ENCODE data around the gene ALDH8A1. TPM values are rescaled to one million over a fixed set of nuclear protein-coding genes. Genes with fewer than 3 reads are reported as not detected.

The ALDH8A1 gene
- total and polyA plus RNA-seq, 2 of the 13 experiments (the other 11 are each of a cell fraction or from before 2014, with no cell fraction given) = 1.1 to 3.4 TPM

DNA sequence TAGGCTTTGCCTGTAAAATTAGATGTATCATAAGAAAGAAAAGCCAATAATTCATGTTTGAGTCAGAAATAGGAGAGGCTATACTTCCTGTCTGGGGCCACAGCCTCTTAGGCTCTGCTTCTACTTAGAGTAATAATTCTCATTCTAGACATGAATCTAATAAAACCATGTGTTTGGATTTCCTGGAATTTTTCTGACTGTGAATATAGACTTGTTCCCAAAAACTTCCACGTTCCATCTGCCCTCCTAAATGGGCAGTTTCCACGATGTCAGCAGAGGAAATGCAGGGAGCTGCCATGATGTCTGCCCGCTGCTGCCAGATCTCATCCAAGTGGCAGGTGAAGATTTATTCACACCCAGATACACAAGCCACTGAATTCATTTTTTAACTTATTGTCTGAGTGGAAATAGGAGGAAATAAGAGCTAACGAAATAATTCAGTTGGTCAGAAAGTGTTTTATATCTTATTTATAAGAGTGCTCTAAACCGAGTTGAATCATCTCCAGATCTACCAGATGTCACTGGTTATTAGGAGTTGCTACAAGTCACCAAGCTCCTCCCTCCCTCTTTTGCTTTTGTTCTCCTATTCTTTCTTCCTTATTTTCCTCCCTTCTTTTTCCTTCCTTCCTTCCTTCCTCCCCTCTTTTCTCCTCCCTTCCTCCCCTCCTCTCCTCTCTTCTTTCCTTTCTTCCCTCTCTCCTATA lies 69.3 kb downstream of the ALDH8A1 start:
- H3K4me3 ChIP-seq (replicated peaks in 1 of 3; ENCODE audit: insufficient read depth in 1 of 3, low read depth in 2 of 3, low read length in 3 of 3) = no peak overlapping the region
- ATAC-seq (no peak), FAIRE-seq (no peak), DNase-seq (ENCODE audit: low spot score) (no peak)
- H3K9me3 ChIP-seq (ENCODE audit: low read length) = no peaks in the 10 kb centered on the region; the same call in 1 of the 2 replicates
- intact Hi-C loops (cut with micrococcal nuclease; ENCODE audit: unreplicated experiment) (loop anchor here (5.0 kb wide), 2 partner anchors 627 to 708 kb away; no protein-coding TSS in a partner anchor), in situ Hi-C loops (cut with HindIII; ENCODE audit: extremely low pct_ligation_motif_present, low pct_unique_long_range_greater_than_20kb) (no loop called here)
- CTCF ChIA-PET (ENCODE audit: low intra/inter-chr PET ratio, low total read pairs) = interaction anchor here (1.1 kb wide), 1 partner anchor 757 kb away, joined by 5 read pairs; no protein-coding TSS in a partner anchor
- no TSS peak for BruUV-seq (replicated peaks)
- 33% methylated on average over 5 of the region's 5 CpGs for WGBS (ENCODE audit: low lambda C conversion rate)
- no peaks in the 10 kb centered on the region for H3K79me2 ChIP-seq (ENCODE audit: insufficient read depth, low read length)
- POLR2A ChIA-PET = no interaction called here
- no peak overlapping the region for H2AFZ ChIP-seq (ENCODE audit: low read length)
- no peak overlapping the region for H3K9ac ChIP-seq (ENCODE audit: insufficient read depth, low read depth, low read length)
- H3K4me2 ChIP-seq (ENCODE audit: low read depth, low read length) = no peak overlapping the region
- no peaks in the 10 kb centered on the region for H3K27me3 ChIP-seq (ENCODE audit: control insufficient read depth in 1 of 2, insufficient read depth in 2 of 2, low read length in 2 of 2)
- no peaks in the 10 kb centered on the region for H3K36me3 ChIP-seq (replicated peaks in 1 of 2; ENCODE audit: control insufficient read depth in 1 of 2, insufficient read depth in 2 of 2, low read length in 2 of 2)
- no peak overlapping the region for H3K27ac ChIP-seq (ENCODE audit: extremely low read length, insufficient read depth, low read length)
- H3K4me1 ChIP-seq (ENCODE audit: insufficient read depth, low read length) = no peaks in the 10 kb centered on the region
- H4K20me1 ChIP-seq (ENCODE audit: insufficient read depth, low read length) = no peaks in the 10 kb centered on the region
- no peak for TF ChIP-seq AKAP8 (CRISPR knock-in tag; IDR thresholded peaks at IDR 0.05)
- no peak for TF ChIP-seq ZSCAN22 (CRISPR knock-in tag; IDR thresholded peaks at IDR 0.05)
- TF ChIP-seq KDM4B (CRISPR knock-in tag; IDR thresholded peaks at IDR 0.05) = no peak
- TF ChIP-seq U2AF2 (IDR thresholded peaks at IDR 0.05; ENCODE audit: low read depth, low read length) = no peak
- TF ChIP-seq ZNF143 (CRISPR knock-in tag; IDR thresholded peaks at IDR 0.05) = no peak
- no peak for TF ChIP-seq ZNF572 (CRISPR knock-in tag; IDR thresholded peaks at IDR 0.05)
- no peak for TF ChIP-seq ZNF407 (CRISPR knock-in tag; IDR thresholded peaks at IDR 0.05; ENCODE audit: not compliant biosample characterization)
- no peak for TF ChIP-seq CAMTA2 (CRISPR knock-in tag; IDR thresholded peaks at IDR 0.05; ENCODE audit: borderline replicate concordance)
- TF ChIP-seq, protein P1, sequence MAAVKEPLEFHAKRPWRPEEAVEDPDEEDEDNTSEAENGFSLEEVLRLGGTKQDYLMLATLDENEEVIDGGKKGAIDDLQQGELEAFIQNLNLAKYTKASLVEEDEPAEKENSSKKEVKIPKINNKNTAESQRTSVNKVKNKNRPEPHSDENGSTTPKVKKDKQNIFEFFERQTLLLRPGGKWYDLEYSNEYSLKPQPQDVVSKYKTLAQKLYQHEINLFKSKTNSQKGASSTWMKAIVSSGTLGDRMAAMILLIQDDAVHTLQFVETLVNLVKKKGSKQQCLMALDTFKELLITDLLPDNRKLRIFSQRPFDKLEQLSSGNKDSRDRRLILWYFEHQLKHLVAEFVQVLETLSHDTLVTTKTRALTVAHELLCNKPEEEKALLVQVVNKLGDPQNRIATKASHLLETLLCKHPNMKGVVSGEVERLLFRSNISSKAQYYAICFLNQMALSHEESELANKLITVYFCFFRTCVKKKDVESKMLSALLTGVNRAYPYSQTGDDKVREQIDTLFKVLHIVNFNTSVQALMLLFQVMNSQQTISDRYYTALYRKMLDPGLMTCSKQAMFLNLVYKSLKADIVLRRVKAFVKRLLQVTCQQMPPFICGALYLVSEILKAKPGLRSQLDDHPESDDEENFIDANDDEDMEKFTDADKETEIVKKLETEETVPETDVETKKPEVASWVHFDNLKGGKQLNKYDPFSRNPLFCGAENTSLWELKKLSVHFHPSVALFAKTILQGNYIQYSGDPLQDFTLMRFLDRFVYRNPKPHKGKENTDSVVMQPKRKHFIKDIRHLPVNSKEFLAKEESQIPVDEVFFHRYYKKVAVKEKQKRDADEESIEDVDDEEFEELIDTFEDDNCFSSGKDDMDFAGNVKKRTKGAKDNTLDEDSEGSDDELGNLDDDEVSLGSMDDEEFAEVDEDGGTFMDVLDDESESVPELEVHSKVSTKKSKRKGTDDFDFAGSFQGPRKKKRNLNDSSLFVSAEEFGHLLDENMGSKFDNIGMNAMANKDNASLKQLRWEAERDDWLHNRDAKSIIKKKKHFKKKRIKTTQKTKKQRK (IDR thresholded peaks at IDR 0.05; ENCODE audit: low read length) = no peak
- no peak for TF ChIP-seq HINFP (CRISPR knock-in tag; IDR thresholded peaks at IDR 0.05; ENCODE audit: low read depth)
- no peak for TF ChIP-seq ZNF292 (CRISPR knock-in tag; IDR thresholded peaks at IDR 0.05; ENCODE audit: borderline replicate concordance, low read depth)

All from HepG2 (cell line).